H1 (cell line): ENCODE results near the gene ZNF562. TPM values are rescaled to one million over a fixed set of nuclear protein-coding genes. Genes with fewer than 3 reads are reported as not detected.

ENCODE experiments used
- CTCF ChIA-PET: fragments of 300-600 bp; sonication (Branson Sonifier 250); formaldehyde crosslinking; loops from one replicate; lab custom pipeline; 2021; ENCODE audit not compliant: partially characterized antibody; lab: Charles Lee
- POLR2A ChIA-PET: fragments of 300-600 bp; sonication (Branson Sonifier 250); formaldehyde crosslinking; loops from one replicate; lab custom pipeline; 2021; ENCODE audit warnings: inconsistent platforms; ENCODE audit not compliant: partially characterized antibody; lab: Charles Lee
- DNase-seq, 2 experiments: peaks; one replicate each; pipeline versions ENCODE4 v3.0.0 to v3.0.0-alpha.2; 2010 to 2022; ENCODE audit warnings: low spot score in 2 of 2, low read depth in 1 of 2, mixed read lengths in 1 of 2
- FAIRE-seq: peaks from 2 replicates; lab custom pipeline; 2011; peaks lifted over from hg19 to GRCh38; lab: Jason Lieb, UNC
- H2AFZ ChIP-seq: 2 replicates; pipeline ENCODE4 v1.8.1; 2012; ENCODE audit warnings: low read length, inconsistent platforms
- H2AK5ac ChIP-seq: 2 replicates; pipeline ENCODE4 v1.6.1; 2013; ENCODE audit warnings: low read depth, low read length
- H2BK120ac ChIP-seq: replicated peaks from 2 replicates; pipeline ENCODE3; 2013; ENCODE audit warnings: low read depth, low read length, inconsistent platforms
- H2BK12ac ChIP-seq: 2 replicates; pipeline ENCODE4 v1.6.1; 2013; ENCODE audit warnings: low read depth, low read length
- H2BK15ac ChIP-seq: 2 replicates; pipeline ENCODE4 v1.6.1; 2013; ENCODE audit warnings: low read length
- H2BK20ac ChIP-seq: 2 replicates; pipeline ENCODE4 v1.6.1; 2013; ENCODE audit warnings: low read length
- H2BK5ac ChIP-seq: 2 replicates; pipeline ENCODE4 v1.6.1; 2013; ENCODE audit warnings: low read depth, low read length
- H3K14ac ChIP-seq: 2 replicates; pipeline ENCODE4 v1.6.1; 2013; ENCODE audit warnings: inconsistent platforms; ENCODE audit not compliant: insufficient read length
- H3K18ac ChIP-seq: 2 replicates; pipeline ENCODE4 v1.6.1; 2013; ENCODE audit warnings: low read length; ENCODE audit errors: extremely low read depth
- H3K23ac ChIP-seq: 2 replicates; pipeline ENCODE4 v1.6.1; 2013; ENCODE audit warnings: inconsistent platforms; ENCODE audit not compliant: insufficient read length
- H3K23me2 ChIP-seq: 2 replicates; pipeline ENCODE4 v1.6.1; 2013; ENCODE audit warnings: low read depth, low read length
- H3K27ac ChIP-seq: 2 replicates; pipeline ENCODE4 v1.6.1; 2011; ENCODE audit warnings: low read depth, low read length, inconsistent platforms
- H3K27me3 ChIP-seq, 4 experiments: replicated peaks in 1 of 4; 1 replicate in 1 of 4; 2 replicates in 3 of 4; pipeline versions ENCODE4 v1.6.1 to v1.8.1; 2011 to 2013; ENCODE audit warnings: low read length in 3 of 4, mild to moderate bottlenecking in 3 of 4, inconsistent platforms in 2 of 4, mixed read lengths in 2 of 4, moderate library complexity in 1 of 4; ENCODE audit not compliant: control insufficient read depth in 3 of 4, insufficient read depth in 3 of 4; ENCODE audit errors: extremely low read depth in 1 of 4
- H3K36me3 ChIP-seq, 4 experiments: 2 replicates each; pipeline versions ENCODE4 v1.6.1 to v1.8.1; 2011 to 2013; ENCODE audit warnings: mild to moderate bottlenecking in 4 of 4, low read length in 3 of 4, moderate library complexity in 2 of 4, control low read depth in 1 of 4, inconsistent platforms in 1 of 4; ENCODE audit not compliant: insufficient read depth in 4 of 4, control insufficient read depth in 2 of 4
- H3K4ac ChIP-seq: replicated peaks from 2 replicates; pipeline ENCODE3; 2013; ENCODE audit warnings: low read length, low read depth, mixed read lengths, inconsistent platforms; ENCODE audit not compliant: insufficient read length
- H3K4me1 ChIP-seq, 4 experiments: replicated peaks in 1 of 4; 1 replicate in 1 of 4; 2 replicates in 3 of 4; pipeline versions ENCODE4 v1.6.1 to v1.8.1; 2011 to 2013; ENCODE audit warnings: low read length in 3 of 4, inconsistent platforms in 2 of 4, mixed read lengths in 1 of 4; ENCODE audit not compliant: insufficient read depth in 4 of 4, control insufficient read depth in 3 of 4
- H3K4me2 ChIP-seq, 2 experiments: 2 replicates each; pipeline versions ENCODE4 v1.6.1 to v1.8.1; 2011 to 2013; ENCODE audit warnings: low read depth in 2 of 2, low read length in 2 of 2, control low read depth in 1 of 2, inconsistent platforms in 1 of 2, mild to moderate bottlenecking in 1 of 2; ENCODE audit not compliant: insufficient read depth in 1 of 2
- H3K4me3 ChIP-seq, 4 experiments: fragments of 200-600, 300-600 bp in 1 of 4; sonication (generic), shearing (Covaris generic), sonication (Bioruptor Twin) in 1 of 4; 2 replicates each; pipeline versions ENCODE4 v1.5.1 to v1.8.1; 2011 to 2016; ENCODE audit warnings: low read length in 4 of 4, low read depth in 3 of 4, control low read depth in 2 of 4, inconsistent platforms in 2 of 4, mild to moderate bottlenecking in 2 of 4, mixed read lengths in 1 of 4, moderate library complexity in 1 of 4; ENCODE audit not compliant: insufficient read depth in 2 of 4; ENCODE audit errors: extremely low read depth in 1 of 4
- H3K56ac ChIP-seq: replicated peaks from 2 replicates; pipeline ENCODE3; 2013; ENCODE audit warnings: low read depth, mild to moderate bottlenecking, mixed read lengths, low read length, inconsistent platforms; ENCODE audit not compliant: insufficient read length
- H3K79me1 ChIP-seq: 2 replicates; pipeline ENCODE4 v1.6.1; 2013; ENCODE audit warnings: low read depth, low read length, control low read depth
- H3K79me2 ChIP-seq, 2 experiments: 2 replicates each; pipeline versions ENCODE4 v1.6.1 to v1.8.1; 2012 to 2013; ENCODE audit warnings: low read length in 2 of 2, mild to moderate bottlenecking in 2 of 2, inconsistent platforms in 1 of 2; ENCODE audit not compliant: insufficient read depth in 2 of 2, control insufficient read depth in 1 of 2
- H3K9ac ChIP-seq, 4 experiments: replicated peaks in 1 of 4; 1 replicate in 1 of 4; 2 replicates in 3 of 4; pipeline versions ENCODE4 v1.6.1 to v1.8.1; 2011 to 2013; ENCODE audit warnings: low read depth in 3 of 4, low read length in 3 of 4, control low read depth in 2 of 4, mild to moderate bottlenecking in 2 of 4, moderate library complexity in 2 of 4, inconsistent platforms in 1 of 4; ENCODE audit errors: extremely low read depth in 1 of 4
- H3K9me3 ChIP-seq, 2 experiments: 2 replicates each; pipeline versions ENCODE4 v1.6.1 to v1.8.1; 2012 to 2013; ENCODE audit warnings: mild to moderate bottlenecking in 2 of 2, moderate library complexity in 2 of 2, control low read depth in 1 of 2, inconsistent platforms in 1 of 2, low read depth in 1 of 2, low read length in 1 of 2, mixed read lengths in 1 of 2; ENCODE audit not compliant: insufficient read depth in 2 of 2
- H4K20me1 ChIP-seq, 2 experiments: replicated peaks in 1 of 2; 2 replicates each; pipeline versions ENCODE3 to v1.8.1; 2011 to 2013; ENCODE audit warnings: inconsistent platforms in 2 of 2, low read length in 2 of 2, mild to moderate bottlenecking in 1 of 2; ENCODE audit not compliant: insufficient read depth in 2 of 2, control insufficient read depth in 1 of 2
- H4K5ac ChIP-seq: 2 replicates; pipeline ENCODE4 v1.6.1; 2013; ENCODE audit warnings: low read length, low read depth, mixed read lengths, inconsistent platforms; ENCODE audit not compliant: insufficient read length
- H4K8ac ChIP-seq: 2 replicates; pipeline ENCODE4 v1.8.0; 2013; ENCODE audit warnings: mild to moderate bottlenecking, moderate library complexity, low read length, inconsistent platforms; ENCODE audit not compliant: insufficient read depth; ENCODE audit errors: extremely low read depth
- H4K91ac ChIP-seq: replicated peaks from 2 replicates; pipeline ENCODE3; 2013; ENCODE audit warnings: low read length, mixed read lengths, inconsistent platforms; ENCODE audit not compliant: insufficient read length
- ASH2L ChIP-seq: fragments of 200-600, 300-600 bp; sonication (generic); IDR thresholded peaks from one replicate; pipeline ENCODE4 v1.7.1; 2017; ENCODE audit warnings: low read length
- BCL11A ChIP-seq, 2 experiments: IDR thresholded peaks; one replicate each; pipeline ENCODE4 v1.6.1; 2011; ENCODE audit warnings: low read depth in 2 of 2, low read length in 2 of 2, mild to moderate bottlenecking in 2 of 2
- CHD1 ChIP-seq: IDR thresholded peaks from 2 replicates; pipeline ENCODE4 v1.6.1; 2012; ENCODE audit warnings: low read depth, low read length, improper control_type of control experiment
- CREB1 ChIP-seq: IDR thresholded peaks from 2 replicates; pipeline ENCODE4 v1.6.1; 2012; ENCODE audit warnings: inconsistent platforms
- EGR1 ChIP-seq: IDR thresholded peaks from 2 replicates; pipeline ENCODE4 v1.6.1; 2011; ENCODE audit warnings: low read depth, low read length, borderline replicate concordance
- MAFK ChIP-seq: IDR thresholded peaks from 2 replicates; pipeline ENCODE4 v1.6.1; 2012; ENCODE audit warnings: low read depth, mild to moderate bottlenecking, improper control_type of control experiment, low read length
- RBBP5 ChIP-seq: IDR thresholded peaks from 2 replicates; pipeline ENCODE4 v1.7.1; 2012; ENCODE audit warnings: low read depth, mild to moderate bottlenecking, inconsistent platforms, low read length, moderate library complexity, borderline replicate concordance
- RFX5 ChIP-seq: IDR thresholded peaks from 2 replicates; pipeline ENCODE4 v1.6.1; 2011; ENCODE audit warnings: low read depth, low read length, improper control_type of control experiment, borderline replicate concordance
- TAF1 ChIP-seq: IDR thresholded peaks from 2 replicates; pipeline ENCODE4 v1.6.1; 2011; ENCODE audit warnings: mild to moderate bottlenecking, low read depth, low read length
- TCF12 ChIP-seq: IDR thresholded peaks from 2 replicates; pipeline ENCODE4 v1.6.1; 2011; ENCODE audit warnings: low read depth, mild to moderate bottlenecking, low read length
- YY1 ChIP-seq: IDR thresholded peaks from 2 replicates; pipeline ENCODE4 v1.6.1; 2011; ENCODE audit warnings: low read depth, mild to moderate bottlenecking, low read length
- WGBS, 2 experiments: shearing (Covaris generic) in 1 of 2; methylation state at CpG; one replicate each; pipeline versions ENCODE4 v1.1.6 to v1.1.7; 2013 to 2015; ENCODE audit warnings: low lambda C conversion rate in 2 of 2, mixed read lengths in 2 of 2, inconsistent platforms in 1 of 2, low coverage in 1 of 2, missing lambda C conversion rate in 1 of 2; ENCODE audit not compliant: insufficient replicate concordance in 2 of 2, insufficient coverage in 1 of 2, insufficient read length in 1 of 2; ENCODE audit errors: extremely low coverage in 1 of 2, missing lambda C conversion rate in 1 of 2; 5-methylcytosine and 5-hydroxymethylcytosine counted together
- polyA plus RNA-seq, 7 experiments: library from polyadenylated mRNA; depleted of rRNA in 3 of 7; stranded (reverse) in 5 of 7; unstranded in 2 of 7; fragments of >200 nt in 5 of 7; fragments of 200-250 nt in 2 of 7; gene quantifications; 1 replicate in 5 of 7; 2 replicates in 1 of 7; 4 replicates in 1 of 7; pipeline versions ENCODE4 v1.2.1 to v1.2.3, GENCODE V29; 2011 to 2013; ENCODE audit warnings: missing spikeins in 2 of 7, mixed read lengths in 2 of 7
- total RNA-seq: library from RNA; stranded (reverse); fragmentation: NEBNext Ultra II Directional; extraction: Animal tissue kit (Norgen Biotek cat#: 25700); gene quantifications from 2 replicates; pipeline ENCODE4 v1.2.1, GENCODE V29; 2021
- TF ChIP-seq, protein P1 (sequence below): IDR thresholded peaks from 2 replicates; pipeline ENCODE4 v1.6.1; 2012; ENCODE audit warnings: inconsistent platforms

The ZNF562 gene
- total and polyA plus RNA-seq, 2 of the 8 experiments (the other 6 are each of a cell fraction or from before 2014, with no cell fraction given) = 0.12 to 2.5 TPM

DNA sequence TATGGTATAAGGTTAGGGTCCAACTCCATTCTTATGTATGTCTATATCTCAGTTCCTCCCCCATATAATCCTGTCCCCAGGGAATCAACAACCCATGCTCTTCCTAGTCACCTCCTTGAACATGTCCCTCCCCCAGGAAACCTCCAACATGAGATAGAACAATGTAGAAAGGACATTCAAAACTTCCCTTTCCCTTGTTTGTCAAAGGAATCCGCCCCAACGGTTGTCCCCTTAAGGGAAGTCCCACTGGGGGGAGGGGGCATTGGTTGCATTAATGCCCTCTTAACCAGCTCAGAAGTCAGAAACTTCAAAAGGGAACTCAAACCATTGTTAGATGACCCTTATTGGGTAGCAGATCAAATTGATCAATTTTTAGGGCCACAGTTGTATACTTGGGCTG, 47.0 kb downstream of the ZNF562 start:
- H4K20me1 ChIP-seq = no peaks in the 10 kb centered on the region
- H2AFZ ChIP-seq = no peak overlapping the region

More for the DNA sequence above, 47.0 kb downstream of the ZNF562 start:
- H3K4me2 ChIP-seq = no peak overlapping the region
- no peaks in the 10 kb centered on the region for H3K9me3 ChIP-seq
- 92% methylated on average over 2 of the region's 2 CpGs; no CpG with 5 or more reads in 1 of the 2 experiments for WGBS, 2 experiments
- FAIRE-seq = no peak
- no peaks in the 10 kb centered on the region for H3K23me2 ChIP-seq
- no peak overlapping the region for H3K56ac ChIP-seq
- H4K8ac ChIP-seq = no peak overlapping the region
- no peak overlapping the region for H3K27ac ChIP-seq
- no peak overlapping the region for H2BK120ac ChIP-seq
- no peak overlapping the region for H2BK12ac ChIP-seq
- TF ChIP-seq BCL11A (IDR thresholded peaks at IDR 0.05; ENCODE audit: low read depth in 2 of 2, low read length in 2 of 2) (no peak), RFX5 (no peak), MAFK (no peak), RBBP5 (no peak), EGR1 (no peak), TCF12 (no peak), ASH2L (no peak), TAF1 (no peak), YY1 (no peak), CHD1 (no peak), CREB1 (no peak)
- TF ChIP-seq, protein P1, sequence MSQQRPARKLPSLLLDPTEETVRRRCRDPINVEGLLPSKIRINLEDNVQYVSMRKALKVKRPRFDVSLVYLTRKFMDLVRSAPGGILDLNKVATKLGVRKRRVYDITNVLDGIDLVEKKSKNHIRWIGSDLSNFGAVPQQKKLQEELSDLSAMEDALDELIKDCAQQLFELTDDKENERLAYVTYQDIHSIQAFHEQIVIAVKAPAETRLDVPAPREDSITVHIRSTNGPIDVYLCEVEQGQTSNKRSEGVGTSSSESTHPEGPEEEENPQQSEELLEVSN = no peak
- peaks cover 0 to 2% (median 0%) of the 10 kb centered on the region in 4 experiments; a peak in 2 of 7 replicates for H3K4me1 ChIP-seq
- no peak for DNase-seq
- POLR2A ChIA-PET = interaction anchor here (0.6 to 1.2 kb wide), 3 partner anchors 10 to 194 kb away, joined by 3 to 4 read pairs (median 3); no protein-coding TSS in a partner anchor
- no peak overlapping the region for H2BK5ac ChIP-seq
- no peak overlapping the region for H4K91ac ChIP-seq
- no peaks in the 10 kb centered on the region for H3K79me1 ChIP-seq
- H2AK5ac ChIP-seq = no peak overlapping the region
- H3K9ac ChIP-seq = no peak overlapping the region
- no peak overlapping the region for H2BK15ac ChIP-seq
- no peak overlapping the region for H3K23ac ChIP-seq
- H4K5ac ChIP-seq = no peak overlapping the region
- no peaks in the 10 kb centered on the region; a peak in 1 of 4 replicates for H3K79me2 ChIP-seq
- H3K27me3 ChIP-seq = no peaks in the 10 kb centered on the region
- H2BK20ac ChIP-seq = no peak overlapping the region
- no peak overlapping the region for H3K18ac ChIP-seq
- CTCF ChIA-PET = interaction anchor here (0.9 to 1.7 kb wide), 4 partner anchors 9 to 197 kb away, joined by 3 read pairs; no protein-coding TSS in a partner anchor
- no peak overlapping the region for H3K4me3 ChIP-seq
- H3K4ac ChIP-seq = no peak overlapping the region
- peaks cover 0 to 8% (median 7%) of the 10 kb centered on the region in 4 experiments; a peak in 5 of 8 replicates for H3K36me3 ChIP-seq
- no peak overlapping the region for H3K14ac ChIP-seq
